GM19372 (cell line): Measurements from ENCODE around the gene SIGLEC7.
A peak's percentile ranks its signal among the peaks of the same experiment; 100 is the strongest.

Experiments
- ATAC-seq: cut with Tn5 transposase; IDR thresholded peaks from one replicate; pipeline ENCODE4 v1.9.1; 2021; ENCODE audit warnings: mild to moderate bottlenecking, low read depth, moderate library complexity; ENCODE audit not compliant: unreplicated experiment

The SIGLEC7 gene

DNA sequence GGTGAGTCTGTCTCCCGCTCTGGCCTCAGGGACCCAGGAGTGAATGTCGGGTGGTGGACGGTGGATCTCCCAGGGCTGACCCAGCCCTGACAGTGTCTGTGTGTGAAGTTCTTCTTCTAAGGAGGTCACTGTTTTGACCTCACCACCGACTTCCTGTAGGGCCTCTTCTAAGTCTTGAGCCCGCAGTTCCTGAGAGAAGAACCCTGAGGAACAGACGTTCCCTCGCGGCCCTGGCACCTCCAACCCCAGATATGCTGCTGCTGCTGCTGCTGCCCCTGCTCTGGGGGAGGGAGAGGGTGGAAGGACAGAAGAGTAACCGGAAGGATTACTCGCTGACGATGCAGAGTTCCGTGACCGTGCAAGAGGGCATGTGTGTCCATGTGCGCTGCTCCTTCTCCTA lies at the start of gene SIGLEC7:
SIGLEC7 (plus strand) TSS at position 183 of the 400 bp plus-strand sequence; CDS start at position 252, 69 bp downstream.
- ATAC-seq, result no peak

DNA sequence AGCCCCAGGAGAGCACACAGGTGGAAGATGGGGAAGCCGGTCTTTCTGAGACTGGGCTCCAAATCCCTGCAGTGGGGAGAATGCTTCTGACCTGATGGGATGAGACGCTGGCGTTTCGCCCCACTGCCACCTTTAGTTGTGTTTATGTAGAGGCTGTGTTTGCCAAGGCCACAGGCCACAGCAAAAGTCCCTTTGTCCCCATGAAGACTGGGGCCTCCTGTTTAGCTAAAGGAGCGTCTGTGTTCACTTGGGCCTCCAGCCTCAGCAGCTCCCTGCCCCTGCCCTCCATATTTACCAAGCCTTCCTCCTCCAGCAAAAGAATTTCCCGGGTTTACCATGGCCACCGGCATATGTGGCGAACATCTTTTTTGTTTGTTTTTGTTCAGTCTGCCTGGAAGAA lies 49.0 kb upstream of the SIGLEC7 start:
- no peak for ATAC-seq

DNA sequence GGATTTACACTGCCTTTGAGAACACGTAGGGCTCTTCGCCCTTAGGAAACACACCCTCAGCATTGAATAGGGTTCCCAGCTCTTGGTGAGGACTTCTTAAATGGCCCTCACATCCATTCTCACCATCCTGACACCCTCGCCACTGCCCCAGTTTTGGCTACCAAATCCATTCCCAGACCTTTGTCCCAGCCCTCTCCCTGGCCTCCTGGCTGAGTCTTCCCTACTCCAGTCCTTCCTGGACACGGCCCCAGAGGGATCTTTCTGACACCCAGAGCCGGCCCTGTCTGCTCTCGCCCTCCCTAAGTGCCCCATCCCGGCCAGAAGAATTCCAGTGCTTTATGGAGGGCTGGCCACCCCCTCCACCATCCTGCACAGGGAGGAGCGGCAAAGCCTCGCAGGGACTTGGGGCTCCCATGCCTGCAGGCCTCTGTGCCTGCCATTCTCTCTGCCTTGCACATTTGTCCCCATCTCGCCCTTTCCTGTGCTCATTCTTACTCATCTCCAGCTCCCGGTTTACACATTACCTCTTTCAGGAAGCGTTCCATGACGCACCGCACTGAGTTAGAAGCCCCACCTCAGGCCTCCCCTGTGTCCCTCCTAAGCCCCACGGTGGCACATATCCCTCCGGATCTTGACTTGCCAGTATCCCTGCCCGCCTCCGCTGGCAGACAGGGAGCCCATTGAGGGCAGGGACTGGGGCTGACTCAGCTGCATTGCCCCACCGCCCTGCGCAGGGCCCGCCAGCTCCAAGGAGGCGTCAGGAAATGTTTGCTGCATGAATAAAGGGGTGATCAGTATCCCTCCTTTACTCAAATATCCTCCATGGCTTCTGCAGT lies 48.4 kb upstream of the SIGLEC7 start:
- no peak for ATAC-seq

DNA sequence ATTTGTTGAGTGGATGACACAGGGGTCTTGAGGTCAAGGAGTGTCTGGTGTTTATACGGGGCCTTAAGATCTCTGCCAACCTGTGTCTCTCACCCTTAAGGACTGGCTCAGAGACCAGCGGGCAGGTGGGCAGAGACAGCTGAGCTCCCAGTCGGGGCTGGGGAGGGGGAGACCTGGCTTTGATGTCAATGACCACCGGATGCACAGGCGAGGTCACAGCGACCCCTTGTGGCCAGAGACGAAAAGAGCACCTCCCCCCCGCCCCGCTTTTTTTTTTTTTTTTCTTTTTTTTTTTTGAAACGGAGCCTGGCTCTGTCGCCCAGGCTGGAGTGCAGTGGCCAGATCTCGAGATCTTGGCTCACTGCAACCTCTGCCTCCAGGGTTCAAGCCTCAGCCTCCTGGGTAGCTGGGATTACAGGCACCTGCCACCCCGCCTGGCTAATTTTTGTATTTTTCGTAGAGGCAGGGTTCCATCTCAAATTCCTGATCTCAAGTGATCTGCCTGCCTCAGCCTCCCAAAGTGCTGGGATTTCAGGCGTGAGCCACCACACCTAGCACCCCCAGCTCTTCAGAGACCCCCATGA lies 47.3 kb upstream of the SIGLEC7 start:
- no peak for ATAC-seq

DNA sequence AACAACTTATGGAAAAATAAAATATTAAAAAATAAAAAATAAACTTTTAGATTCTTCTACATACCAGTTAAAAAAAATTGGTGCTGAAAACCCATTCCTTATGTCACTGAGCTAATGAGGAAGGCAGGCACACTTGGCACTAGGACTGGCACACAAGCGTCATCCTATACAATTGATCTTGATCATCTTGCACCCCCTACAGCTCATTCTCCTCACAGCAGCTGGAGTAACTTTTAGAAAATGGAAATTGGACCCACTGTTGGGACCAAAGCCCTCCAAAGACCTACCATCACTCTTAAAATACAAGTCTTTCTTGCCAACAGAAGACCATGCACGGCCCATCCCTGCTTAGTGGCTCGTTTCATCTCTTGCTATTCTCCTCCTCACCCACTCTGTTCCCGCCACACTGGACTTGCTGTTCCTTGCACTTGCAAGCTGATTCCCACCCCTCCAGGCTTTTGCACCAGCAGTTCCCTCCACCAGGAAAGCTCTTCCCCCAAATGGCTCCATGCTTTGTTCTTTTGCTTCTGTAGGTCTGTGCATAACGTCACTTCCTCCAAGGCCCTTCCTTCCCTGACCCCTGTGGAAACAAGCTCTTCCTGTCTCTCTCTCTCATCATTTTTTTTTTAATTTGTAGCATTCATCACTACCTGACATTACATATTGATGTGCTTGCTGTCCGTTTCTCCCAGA lies 45.5 kb upstream of the SIGLEC7 start:
- ATAC-seq, result no peak

DNA sequence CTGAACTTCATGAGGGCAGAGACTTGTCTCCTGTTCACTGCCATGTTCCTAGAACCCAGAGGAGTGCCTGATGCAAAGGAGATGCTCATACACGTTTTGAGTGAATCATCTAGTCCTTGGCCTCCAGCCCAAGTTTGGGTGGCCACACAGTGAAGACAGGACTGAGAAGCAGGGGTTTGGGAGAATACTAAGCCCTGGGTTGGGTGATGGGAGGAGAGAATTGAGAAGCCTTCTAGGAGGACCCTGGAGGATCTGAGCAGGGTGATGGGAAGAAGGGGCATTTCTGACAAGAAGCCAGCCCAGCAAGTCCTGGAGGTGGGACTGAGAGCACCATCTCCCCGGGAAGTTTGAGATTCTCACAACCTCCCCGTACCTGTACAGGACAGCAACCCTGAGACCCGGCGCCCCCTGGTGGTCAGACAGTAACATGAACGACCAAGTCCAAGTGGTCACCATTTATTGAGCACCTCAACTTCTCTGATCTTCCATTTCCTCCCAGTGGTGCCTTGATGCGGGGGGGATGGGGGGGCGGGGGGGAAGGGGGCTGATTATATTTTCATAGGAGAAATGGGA lies 44.8 kb upstream of the SIGLEC7 start:
- ATAC-seq, result no peak

DNA sequence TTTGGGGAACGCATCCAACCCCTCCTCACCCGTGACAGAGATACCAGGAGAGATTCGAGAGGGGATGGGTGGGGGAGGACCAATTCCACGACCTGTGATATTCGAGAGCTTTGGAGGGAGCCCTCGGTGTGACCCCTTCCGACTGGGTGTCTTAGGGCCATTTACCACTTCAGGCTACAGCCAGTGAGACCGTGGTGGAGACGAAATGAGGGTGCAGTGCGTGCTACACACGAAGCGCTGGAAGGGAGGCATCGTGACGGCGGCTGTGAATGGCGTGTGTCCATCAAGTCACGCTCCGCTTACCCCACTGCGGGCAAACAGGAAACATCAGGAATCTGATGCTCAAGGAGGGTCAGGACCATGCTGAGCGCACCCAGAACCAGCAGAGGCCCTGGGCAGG lies 44.3 kb upstream of the SIGLEC7 start:
- no peak for ATAC-seq

DNA sequence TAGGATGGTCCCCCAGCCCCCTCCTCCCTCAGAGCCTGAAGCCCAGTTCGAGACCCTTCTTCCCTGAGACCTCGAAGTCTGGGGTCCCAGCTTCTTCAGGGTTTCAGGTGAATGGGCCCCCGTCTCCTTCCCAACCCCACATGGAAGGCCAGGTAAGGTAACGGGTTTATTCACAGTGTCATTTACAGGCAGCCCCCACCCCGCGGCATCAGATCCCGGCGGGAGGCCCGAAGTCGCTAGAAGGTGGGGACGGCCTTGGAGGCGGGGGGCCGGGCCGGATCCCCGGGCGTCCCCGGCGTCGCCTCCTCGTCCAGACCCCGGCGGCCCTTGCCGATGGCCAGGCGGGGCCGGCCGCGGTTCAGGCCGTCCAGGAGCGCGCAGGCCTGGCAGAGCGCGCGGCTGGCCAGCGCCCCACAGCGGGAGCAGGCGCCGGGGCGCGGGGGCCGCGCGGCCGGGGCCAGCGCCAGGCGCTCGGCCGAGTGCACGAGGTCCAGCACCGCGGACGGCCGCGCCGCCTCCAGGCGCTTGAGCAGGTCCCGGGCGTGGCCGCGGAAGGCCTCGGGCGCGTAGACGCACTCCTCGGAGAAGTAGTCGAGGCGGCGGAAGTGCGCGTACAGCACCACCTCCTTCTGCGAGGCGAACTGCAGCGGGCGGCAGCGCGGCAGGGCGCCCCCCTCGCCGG lies 43.6 kb upstream of the SIGLEC7 start:
- ATAC-seq, result no peak

DNA sequence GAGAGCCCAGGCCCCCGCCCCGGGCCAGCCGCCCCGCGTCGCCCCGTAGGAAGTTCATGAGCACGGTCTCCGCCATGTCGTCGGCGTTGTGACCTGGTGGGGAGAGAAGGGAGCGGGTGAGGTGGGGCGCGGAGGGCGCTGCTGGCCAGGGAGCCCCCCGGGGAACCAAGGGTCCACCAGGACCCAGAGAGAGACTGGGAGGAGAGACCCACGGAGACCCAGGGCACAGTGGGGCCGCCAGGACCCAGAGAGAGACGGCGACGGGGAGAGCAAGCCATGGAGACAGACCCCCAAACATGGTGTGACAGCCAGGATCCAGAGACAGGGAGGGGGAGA lies 43.1 kb upstream of the SIGLEC7 start:
- ATAC-seq, result no peak

DNA sequence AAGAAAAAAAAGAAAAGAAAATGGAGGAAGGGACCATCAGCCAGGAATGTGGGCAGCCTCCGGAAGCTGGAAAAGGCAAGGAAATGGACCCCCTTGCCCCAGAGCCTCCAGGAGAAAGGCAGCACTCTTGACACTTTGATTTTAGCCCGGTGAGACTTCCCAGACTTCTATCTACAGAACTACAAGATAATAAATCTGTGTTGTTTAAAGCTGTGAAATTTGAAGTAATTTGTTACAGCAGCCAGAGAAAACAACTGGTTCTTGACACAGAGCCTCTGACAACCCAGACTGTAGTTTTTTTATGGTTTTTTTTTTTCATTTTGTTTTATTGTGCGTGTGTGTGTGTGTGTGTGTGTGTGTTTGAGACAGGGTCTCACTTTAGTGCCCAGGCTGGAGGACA lies 41.5 kb upstream of the SIGLEC7 start:
- ATAC-seq, result no peak

DNA sequence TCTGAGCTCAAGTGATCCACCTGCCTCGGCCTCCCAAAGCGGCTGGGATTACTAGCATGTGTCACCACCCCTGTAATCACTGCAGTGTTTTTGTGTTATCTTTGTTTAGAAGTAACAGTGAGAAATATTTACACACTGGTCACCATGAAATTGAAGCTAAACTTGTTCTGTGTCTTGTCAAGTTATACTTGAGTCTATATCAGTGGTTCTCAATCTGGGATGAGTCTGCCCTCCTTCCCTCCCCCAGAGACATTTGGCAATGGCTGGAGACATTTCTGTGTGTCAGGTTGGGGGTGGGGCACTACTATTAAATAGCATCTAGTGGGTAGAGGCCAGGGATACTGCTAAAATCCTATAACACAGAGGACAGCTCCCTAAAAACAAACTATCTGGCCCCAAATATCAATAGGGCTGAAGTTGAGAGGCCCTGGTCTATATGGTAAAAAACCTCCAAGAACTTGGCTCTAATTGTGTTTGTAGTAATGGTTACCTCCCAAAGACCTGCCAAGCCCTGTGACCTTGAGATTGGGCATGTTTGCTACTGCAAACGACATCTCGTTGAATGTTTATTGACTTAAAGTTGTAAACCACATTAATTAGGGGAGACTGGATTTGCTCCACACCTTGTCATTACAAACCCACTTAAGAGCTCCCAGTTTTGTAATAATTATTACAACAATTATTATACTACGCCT lies 40.8 kb upstream of the SIGLEC7 start:
- no peak for ATAC-seq

DNA sequence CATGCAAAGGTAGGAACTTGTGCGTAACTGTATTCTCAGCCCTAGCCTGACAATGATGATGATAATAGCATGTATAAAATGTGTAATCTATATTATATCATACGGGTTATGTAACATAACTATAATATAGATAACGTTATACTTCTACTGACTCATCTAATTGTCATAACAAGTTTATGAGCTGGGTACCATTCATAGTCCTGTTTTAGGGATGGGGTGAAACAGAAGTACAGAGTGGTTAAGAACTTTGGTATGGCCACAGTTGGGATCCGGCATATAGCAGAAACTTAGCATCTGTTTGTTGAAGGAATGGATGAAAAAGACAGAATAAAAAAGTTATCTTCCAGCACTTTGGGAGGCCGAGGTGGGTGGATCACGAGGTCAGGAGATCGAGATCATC lies 39.1 kb upstream of the SIGLEC7 start:
- no peak for ATAC-seq

DNA sequence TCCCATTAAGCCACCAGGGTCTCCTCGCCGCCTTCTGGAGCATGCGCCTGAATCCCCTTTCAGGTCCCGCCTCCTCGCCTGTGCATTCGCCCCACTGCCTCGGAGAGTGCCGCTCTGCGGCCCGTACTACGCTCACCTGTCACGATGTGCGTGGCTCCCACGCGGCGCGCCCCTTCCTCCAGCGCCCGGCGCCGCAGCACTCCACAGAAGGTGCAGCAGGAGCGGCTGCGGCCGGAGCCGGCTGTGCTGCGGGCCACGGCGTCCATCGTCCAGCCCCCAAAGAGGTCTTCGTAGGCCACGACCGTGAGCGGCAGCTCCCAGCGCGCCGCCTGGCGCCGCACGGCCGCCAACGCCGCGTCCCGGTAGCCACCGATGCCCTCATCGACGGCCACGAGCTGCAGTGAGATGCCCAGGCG lies 38.2 kb upstream of the SIGLEC7 start:
- no peak for ATAC-seq

DNA sequence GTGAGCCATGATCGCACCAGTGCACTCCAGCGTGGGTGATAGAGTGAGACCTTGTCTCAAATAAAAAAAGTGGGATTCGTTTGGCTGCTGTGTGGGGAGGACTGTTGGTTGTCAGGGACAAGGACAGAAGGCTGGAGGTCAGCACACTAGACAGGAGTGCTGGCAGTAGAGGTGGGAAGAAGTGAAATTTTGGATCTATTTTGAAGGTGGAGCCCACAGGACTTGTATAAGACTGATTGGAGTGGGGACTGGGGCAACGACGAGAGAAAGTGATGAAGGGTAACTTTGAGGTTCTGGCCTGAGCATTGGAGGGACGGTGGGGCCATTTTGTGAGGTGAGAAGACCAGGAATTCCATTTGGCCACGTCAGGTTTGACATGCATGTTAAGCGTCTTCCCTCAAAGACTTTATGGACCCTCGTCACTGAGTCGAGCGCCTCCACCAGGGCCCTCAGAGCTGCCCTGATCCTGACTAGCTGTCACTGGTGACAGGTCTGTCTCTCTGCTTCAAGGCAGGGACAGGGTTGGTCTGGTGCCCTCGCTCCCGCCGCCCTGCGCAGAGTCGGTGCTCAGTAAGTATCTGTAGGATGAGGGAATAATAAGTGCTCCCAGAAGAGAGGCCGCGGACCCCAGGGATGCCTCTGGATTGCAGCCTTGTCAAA lies 34.6 kb upstream of the SIGLEC7 start:
- no peak for ATAC-seq

DNA sequence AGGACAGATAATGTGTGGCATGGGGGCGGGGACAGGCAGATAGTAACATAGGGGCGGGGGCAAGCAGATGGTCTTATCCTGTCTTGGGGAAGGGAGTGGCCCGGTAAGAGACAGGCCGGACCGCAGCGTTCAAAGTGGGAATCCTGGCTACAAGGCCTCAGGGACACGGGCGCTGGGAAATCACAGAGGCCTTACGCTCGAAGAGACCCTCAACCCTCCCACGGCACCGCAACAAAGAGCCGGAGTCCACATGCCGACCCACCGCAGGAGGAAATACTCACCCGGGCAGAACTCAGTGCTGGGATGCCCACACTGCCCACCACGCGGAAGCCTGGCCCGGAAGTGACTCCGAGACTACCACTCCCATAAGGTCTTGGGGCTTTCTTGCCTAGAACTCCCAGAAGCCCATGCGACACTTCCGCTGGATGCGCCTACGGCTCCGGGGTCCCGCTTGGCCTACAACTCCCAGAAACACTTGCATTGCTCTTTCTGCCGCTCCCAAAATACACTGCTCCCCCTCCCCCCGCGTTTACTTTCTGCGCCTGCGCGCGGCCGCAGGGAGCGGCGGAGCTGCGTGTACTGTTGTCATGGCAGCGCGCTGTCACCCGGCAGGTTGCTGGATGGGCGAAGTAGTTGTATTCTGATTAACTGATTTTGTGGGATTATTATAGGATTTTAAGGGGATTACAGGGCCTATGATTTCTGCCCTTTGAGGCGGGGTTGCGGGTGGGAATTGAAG lies 33.9 kb upstream of the SIGLEC7 start, which contains the start of gene CTU1:
CTU1 (minus strand) TSS at position 344 of the 739 bp plus-strand sequence. CDS start 3,840 bp downstream, outside the sequence.
- peak; percentile 97 for ATAC-seq

DNA sequence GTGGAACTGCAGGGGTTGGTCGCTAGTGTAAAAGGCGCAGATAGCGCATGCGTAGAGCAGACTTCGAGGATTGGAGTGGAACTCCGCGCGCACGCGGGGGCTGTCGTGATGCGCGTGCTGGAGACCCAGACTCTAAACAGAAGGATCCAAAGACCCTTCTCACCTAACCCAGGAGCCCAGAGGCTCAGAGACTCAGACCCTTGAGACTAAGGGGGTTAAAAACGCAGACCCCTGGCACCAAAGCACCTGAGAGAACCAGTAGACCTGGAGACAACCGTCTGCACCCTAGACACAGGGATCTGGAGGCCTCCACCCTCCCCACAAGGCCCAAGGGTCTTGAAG lies 33.3 kb upstream of the SIGLEC7 start:
- ATAC-seq, result peak; percentile 42

DNA sequence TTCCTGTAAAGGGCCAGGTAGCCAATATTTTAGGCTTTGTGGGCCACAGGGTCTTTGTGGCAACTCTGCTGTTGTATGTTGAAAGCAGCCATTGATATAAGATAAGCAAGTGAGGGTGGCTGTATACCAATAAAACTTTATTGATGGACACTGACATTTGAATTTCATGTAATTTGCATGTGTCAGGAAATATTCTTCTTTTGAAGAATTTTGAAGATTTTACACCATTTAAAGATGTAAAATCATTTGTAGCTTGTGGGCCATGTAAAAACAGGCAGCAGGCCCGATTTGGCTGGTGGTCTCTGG lies 31.5 kb upstream of the SIGLEC7 start:
- no peak for ATAC-seq

DNA sequence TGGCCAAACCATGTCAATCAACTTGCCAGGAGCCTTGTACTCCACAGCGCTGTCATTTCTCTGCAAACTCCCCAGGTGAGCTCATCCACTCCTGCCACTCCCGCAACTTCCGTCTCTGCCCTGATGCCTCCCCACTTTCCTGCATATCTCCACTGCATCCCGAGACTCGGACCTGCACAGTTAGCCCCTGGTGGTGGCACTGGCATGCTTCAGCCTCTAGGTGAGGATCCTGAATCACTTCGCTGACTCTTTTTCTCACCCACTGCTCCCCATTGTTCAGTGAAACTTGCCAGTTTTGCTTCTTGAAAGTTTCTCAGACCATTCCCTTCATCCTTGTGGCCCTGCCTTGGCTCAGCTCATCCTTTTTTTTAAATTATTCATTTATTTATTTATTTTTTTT lies 30.5 kb upstream of the SIGLEC7 start:
- no peak for ATAC-seq

DNA sequence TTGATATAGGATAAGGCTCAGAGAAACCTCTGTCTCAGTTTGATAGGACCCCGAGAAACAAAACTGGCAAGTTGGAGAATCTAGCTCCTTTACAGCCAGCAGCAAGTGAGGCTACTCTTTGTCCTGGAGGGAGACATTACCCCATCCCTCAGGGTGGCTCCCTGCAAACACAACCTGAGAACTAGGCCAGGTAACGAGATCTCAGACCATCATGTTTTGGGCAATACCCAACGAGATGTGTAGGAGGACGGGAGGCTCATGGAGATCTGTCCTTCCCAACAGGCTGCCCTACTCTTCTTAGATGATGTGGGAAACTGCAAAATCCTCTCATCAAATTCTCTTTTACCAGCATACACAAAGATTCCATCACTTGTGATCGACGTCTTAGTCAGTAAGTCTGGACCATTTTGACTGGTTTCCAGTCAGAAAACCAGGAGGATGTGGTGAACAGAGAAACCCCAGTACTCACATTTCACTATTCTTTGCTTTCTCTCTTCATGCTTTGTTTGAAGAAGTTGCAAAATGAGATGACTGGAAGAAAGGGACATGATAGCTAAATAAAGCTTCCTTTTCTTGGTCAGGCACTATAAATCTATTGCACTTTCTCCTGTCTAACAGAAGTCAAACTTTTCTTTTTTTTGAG lies 27.9 kb upstream of the SIGLEC7 start:
- no peak for ATAC-seq
